T-helper 2 cell treated with Interferon-gamma antibody and Interleukin-4, amounts not matched to agents 100 ng/mL and 5 ng/mL, for 36 hours (primary cell): ENCODE results near the gene VAC14. TPM values are rescaled to one million over a fixed set of nuclear protein-coding genes. Genes with fewer than 3 reads are reported as not detected.
"Not testable (repeated sequence)": the region's sequence is repeated elsewhere in the genome, so short reads cannot be mapped to it uniquely, and the experiment has no call there.

Experiments
- intact Hi-C: fragments of 100-400 bp; cut with micrococcal nuclease; formaldehyde crosslinking; loops from one replicate; pipeline ENCODE4 v1.15.1; 2023
- total RNA-seq: library from RNA; stranded (reverse); gene quantifications from 2 replicates; pipeline ENCODE4 v1.2.3, GENCODE V29; 2022

The VAC14 gene
- total RNA-seq, 1 donor from 2014 or later: 37.3 TPM

DNA sequence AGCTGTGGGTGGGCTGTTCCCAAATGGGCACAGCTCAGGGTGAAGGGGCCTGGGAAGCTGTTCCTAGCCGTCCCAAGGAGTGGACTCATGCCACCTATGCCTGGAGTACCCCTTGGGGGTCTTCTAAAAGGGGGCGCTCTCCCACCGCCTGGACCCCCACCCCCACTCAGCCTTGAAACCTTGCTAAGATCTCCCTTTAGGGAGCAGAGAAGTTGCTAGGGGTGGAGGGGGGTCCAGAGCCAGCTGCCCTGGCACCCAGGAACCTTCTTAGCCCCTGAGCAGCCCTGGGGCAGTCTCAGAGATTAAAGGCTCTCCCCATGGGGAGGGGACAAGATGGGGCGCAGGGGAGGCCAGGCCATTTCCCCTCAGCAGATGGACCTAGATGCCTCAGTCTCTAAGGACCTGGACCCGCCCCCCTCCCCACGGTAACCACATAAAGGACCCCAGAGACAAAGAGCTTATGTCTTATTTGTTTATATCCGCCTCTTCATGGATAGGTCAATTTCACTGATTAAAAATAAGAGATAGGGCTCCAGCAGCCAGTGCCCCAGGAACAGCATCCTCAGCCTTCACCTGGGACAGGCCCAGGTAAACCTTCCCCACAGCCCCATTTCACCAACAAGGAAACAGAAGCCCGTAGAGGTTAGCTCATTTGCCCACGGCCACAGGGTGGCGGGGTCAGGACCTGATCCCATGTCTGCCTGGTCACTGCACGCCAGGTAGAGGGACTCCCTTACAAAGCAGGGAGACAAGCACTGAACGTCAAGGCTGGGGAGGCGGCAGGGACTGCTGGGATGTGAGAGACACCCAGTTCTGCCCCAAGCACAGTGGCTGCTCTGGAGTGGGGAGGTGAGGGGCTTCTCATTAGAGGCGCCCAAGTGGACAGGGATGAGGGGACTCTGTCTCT is 118.5 kb downstream of the VAC14 start:
- intact Hi-C loops: no loop called here

DNA sequence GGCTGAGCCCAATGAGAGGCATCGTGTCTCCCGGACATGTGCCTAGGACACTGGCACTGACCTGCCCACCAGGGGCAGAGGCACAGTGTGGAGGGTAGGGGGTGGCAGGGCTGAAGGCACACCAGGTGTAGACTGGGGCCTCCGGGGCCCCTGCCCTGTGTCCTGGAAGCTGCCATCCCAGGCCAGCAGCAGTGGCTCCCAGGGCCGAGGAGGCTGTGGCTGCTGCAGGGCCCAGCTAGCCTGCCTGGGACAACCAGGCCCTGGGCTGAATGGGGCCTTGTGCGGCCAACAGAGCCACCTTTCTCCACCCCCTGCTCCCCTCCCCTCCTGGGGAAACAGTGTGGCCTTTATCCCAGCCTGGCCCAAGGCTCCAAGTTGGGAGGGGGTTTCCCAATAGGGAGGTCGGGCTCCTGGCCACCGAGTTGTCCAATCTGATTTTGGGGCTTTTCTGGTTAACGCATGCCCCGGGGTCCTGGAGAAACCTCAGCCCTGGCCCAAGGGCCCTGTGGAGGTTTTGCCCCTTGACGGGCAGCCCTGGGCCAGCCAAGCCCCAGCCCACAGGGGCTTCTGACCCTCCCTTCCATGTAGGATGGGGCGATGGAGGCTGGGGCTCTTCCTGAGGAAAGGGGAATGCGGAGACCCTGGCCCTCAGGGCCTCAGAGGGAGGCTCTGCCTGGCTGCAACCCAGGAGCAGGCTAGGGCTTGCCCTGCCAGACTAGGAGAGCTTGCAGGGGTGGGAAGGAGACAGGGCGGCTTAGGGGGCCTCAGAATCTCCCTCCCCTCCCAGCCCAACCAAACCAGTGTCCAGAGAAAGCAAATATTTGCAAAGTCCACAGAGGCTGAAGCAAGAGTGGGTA is 119.3 kb downstream of the VAC14 start:
- intact Hi-C loops: no loop called here

DNA sequence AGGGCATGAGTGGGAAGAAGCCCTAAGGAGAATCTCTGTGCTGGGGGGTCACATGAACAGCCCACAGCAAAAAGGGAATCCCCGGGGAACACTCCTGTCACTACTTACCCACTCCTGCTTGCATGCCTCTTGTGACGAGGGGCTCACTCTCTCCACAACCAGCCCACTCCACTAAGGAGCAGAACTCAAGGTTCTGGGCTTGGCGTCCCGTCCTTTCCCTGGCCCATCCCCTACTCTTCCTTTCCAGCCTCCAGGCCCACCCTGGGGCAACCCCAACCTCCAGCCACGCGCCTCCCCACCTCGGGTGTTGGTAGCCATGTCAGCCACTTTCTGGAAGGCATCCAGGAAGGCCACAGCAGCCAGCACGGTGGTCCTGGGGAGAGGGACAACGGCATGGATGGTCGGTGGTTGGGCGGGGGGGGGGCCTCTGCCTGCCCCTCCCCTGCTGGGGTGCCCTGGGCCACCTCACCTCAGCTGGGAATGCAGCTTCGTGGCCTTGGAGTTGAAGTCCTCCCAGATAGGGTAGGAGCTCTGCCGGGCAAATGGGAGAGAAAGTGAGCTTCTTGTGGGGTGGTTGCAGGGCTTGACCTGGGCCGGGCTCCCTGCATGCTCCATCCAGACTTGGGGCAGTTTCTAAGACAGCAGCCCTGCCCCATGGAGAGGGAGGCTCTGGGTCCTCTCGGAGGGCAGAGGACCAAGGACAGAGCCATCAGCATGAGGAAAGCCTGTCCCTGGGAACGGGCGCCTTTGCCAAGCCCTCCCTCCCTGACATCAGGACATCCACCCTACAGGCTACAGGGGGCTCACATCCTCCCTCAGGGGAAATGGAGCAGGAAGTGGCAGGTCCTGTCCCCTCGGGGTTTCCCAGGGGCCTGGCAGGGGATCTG is 120.2 kb downstream of the VAC14 start:
- intact Hi-C loops: loop anchor here (1.0 kb wide), 1 partner anchor 91 kb away; no protein-coding TSS in a partner anchor

DNA sequence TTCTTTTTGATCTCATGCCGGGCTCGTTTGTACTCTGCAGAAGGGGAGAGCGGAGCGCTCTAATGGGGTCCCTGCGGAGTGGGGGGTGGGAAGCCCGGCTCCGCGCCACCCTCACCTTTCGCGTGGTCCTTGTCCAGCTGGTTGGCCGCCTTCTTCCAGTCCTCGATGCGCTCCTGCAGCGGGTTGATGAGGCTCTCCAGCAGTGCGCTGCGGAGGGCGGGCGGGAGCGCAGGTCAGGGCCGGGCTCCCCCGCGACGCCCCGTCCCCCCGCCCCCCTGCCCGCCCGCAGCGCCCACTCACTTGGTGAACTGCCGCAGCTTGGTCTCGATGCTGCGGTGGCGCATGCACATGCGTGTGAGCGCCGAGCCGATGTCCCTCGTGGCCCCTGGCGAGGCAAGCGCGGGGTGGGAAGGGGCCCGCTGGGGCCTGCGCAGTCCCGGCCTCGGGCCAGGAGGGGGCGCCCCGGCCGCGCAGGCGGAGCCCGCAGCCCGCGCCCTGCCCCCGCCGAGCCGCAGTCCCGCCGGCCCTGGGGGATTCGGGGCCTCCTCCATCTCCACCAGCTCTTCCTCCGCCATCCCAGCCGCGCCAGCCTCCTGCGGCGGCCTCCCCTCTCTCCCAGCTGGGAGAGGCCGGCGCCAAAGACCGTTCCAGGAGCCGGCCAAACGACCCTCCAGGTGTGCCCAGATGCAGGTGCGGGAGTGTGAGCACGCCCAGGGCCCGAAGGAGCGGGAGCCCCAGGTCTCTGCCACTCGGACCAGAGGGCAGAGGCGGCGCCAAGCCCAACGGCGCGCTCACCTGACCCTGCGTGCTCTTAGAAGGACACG is 121.1 kb downstream of the VAC14 start:
- intact Hi-C loops: loop anchor here (1.0 kb wide), 1 partner anchor 91 kb away; no protein-coding TSS in a partner anchor

DNA sequence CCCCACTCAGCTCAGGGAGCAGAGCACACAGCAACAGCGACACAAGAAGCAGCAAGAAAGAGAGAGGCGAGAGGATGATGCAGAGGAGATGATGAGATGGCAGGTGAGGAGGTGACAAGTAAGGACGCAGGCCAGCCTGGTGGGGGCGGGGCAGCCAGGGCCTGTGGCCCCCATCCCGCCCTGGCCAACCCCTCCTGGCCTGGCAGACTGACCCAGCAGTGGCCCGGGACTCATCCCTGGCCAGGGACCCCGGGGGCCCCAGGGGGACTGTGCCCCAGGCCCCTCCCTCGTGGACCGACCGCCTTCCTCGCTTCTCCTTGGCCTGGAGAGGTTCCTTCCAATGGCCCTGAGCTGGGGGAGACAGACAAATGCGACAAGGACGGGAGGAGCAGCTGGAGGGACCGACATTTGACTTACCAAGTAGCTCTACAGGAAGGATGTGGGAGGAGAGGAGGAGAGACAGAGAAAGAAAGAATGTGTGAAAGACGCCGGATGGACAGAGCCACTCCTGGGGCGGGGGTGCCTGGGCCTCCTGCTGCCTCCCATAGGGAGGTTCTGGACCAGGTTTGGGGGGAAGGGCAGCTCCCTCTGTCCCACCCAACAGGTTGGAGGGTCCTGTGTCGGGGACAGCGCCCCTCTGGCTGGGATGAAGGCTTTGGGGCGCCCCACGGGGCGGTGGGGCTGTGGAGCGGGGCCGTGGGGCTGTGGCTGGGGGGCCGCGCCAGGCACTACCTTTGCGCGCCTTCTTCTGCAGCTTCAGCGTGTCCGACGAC is 121.9 kb downstream of the VAC14 start:
- intact Hi-C loops: no loop called here

DNA sequence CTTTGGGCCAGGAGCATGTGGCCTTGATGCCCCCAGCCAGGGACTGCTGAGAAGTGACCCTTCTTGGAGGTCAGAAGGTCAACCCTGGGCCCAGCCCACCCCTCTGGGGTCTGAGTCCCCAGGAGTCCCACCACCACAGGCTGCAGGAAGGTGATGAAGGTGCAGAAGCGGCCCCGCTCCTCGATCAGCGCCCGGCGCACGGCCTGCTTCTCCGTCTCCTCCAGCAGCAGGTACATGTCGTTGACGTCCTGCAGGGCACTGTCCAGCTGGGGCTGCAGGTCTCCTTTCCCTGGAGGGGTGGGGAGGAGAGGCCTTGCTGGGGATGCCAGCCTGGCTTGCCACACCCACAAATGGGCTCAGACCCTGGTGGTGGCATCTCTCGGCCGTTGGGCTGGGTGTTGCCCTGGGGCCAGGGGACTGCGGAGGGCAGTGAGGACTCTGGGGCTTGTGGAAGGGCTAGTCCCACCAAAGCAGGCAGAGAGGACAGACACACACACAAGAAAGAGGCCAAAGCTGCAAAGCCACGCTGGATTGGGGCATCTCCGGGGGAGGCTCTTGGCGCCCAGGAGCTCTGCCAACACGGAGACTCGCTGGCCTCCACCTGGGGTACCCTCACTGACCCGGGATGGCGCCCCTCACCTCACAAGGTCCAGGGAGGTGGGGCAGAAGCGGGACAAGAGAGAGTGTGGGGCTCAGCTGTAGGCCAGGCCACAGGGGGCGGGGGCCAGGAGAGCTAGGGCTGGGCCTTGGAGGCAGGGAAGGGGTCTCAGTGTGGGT is 122.6 kb downstream of the VAC14 start:
- intact Hi-C loops: no loop called here

DNA sequence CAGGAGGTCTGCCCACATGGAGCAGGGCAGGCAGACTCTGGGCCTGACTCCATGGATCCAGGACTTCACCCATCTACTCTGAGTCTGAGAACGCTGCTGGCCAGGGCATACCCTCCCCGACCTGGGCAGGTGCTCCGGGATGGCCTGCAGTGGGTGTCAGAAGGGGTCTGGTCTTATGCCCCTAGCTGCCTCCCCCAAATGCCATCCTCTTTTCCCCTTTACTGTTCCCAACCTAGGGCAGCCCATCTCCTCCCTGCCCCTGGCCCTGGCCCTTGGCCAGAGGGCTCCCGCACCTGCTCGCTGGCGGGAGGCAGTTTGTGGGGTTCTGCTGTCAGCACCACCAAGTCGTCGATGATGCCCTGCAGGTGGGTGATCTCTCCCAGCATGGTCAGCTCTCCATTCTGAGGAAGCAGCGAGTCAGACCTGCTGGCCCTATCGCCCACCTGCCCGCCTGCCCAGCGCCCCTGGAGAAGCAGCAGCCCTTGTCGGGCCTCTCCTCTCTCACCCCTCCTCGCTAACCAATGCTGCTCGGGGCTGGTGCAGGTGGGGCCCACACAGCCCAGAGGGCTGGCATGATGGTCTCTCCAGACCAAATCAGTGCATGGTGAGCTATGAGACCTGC is 123.3 kb downstream of the VAC14 start:
- intact Hi-C loops: no loop called here

DNA sequence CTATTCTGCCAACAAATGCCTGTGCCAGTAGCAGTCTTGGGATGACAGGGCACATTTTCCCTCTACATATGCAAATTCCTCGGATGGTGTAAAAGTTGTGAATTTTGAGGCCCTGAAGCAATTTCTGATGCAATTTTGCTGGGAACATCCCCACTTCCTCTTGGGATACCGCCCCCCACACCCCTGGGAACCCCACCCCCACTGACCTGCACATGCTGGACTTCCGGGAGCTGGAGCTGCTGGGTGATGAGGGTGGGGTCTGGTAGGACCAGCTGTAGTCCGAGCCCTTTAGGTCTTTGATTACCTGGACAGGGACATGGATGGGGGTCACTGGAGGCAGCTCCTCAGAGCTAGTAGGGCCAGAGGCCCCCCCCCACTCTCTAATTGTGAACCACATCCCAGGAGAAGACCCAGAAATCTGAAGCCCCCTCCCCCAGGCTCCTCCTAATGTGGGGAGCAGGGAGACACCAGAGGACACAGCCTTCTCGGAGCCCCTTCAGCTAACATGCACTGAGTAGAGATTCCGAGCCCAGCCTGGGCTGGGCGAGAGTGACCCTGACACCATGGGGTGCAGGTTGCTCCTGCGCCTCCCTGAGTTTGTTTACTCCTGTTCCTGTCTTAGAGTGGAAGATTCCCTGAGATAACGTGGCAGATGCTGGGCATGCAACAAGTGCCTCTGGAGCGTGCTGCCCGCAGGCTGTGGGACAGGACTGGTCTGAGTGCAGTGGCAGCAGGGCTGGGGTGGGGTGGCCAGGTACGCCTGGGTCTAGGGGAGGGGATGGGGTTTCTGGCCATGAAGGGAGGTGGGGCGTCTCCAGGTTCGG is 124.1 kb downstream of the VAC14 start:
- intact Hi-C loops: no loop called here

DNA sequence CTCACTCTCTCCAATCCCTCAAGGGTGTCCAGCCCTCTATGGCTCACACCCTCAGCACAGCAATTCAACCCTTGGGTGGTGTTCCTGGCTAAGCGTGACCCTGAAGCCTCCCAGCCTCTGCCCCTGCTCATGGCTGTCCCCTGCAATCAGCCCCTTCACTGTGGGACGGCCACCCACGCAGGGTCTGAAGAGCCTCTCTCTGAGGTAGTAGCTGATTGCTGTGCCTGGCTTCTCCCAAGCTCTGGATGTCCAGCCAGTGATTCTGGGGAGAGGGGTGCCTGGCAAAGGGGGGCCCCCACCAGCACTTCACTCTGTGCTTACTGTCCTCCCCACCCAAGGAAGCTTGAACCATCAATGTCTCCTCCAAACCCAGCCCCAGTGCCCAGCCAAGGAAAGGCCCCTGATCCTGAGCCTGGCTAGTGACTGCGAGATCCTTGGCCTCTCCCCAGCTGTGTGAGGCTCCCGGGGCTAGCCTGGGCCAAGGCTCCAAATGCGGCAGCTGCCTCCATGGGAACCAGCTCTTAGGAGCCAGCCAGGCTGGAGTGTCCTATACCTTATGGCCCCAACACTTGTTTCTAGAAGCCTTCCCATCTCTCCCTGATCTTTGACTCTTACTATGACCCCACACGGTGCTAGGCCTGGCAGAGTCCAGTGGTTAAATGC is 125.0 kb downstream of the VAC14 start:
- intact Hi-C loops: no loop called here

DNA sequence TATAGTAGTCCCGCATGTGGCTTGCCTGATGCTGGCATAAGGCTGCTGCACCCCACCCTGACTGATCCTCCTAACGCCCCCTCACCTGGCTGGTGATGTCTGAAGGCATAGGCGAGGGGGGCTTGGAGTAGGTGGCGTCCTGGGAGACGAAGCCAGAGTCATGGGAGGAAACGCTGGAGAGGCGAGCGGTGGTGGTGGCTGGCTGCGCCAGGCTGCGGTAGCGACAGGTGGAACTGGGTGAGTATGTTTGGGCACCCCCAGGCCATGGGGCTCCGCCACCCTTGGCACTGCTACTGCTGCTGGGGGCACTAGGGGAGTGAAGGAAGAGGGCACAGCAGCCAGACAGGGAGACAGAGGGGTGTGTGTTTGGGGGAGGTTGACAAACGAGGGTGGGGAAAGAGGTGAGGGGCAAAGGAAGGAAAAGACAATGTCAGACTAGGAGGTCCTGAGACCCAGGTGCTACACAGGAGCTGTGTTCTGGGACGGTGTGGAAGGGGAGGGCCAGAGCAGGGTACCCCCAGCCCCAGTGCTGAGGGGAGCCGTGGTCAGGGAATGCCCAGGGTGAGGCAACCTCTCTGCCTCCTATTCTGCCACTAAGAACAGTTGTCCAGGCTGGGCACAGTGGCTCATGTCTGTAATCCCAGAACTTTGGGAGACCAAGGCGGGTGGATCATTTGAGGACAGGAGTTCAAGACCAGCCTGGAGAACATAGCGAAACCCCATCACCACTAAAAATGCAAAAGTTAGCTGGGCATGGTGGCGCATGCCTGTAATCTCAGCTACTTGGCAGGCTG is 126.5 kb downstream of the VAC14 start:
- intact Hi-C loops: no loop called here

DNA sequence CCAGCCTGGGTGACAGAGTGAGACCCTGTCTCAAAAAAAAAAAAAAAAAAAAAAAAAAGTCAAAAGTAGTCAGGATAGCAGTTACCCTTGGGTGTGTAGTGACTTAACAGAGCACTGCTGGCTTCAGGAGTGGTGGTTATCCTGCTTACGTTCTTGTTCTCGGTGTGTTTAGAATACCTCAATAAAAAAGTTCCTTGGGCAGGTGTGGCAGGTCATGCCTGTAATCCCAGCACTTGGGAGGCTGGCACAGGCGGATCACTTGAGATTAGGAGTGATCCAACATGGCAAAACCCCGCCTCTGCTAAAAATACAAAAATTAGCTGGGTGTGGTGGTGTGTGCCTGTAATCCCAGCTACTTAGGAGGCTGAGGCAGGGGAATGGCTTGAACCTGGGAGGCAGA is 130.0 kb downstream of the VAC14 start:
- intact Hi-C loops: not testable (repeated sequence)

DNA sequence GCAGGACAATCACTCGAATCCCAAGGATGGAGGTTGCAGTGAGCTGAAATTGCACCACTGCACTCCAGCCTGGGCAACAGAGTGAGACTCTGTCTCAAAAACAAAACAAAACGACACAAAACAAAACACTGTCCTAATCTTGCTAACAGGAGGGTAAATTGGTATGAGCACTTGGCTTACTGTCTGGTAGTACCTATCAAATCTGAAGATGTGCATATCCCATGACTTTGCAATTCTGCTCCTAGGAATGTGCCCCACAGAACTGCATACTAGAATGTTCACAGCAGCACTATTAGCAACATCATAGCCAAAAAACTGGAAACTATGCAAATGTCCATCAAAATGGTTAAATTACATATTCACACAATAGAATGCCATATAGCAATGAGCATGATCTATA is 130.8 kb downstream of the VAC14 start:
- intact Hi-C loops: no loop called here

DNA sequence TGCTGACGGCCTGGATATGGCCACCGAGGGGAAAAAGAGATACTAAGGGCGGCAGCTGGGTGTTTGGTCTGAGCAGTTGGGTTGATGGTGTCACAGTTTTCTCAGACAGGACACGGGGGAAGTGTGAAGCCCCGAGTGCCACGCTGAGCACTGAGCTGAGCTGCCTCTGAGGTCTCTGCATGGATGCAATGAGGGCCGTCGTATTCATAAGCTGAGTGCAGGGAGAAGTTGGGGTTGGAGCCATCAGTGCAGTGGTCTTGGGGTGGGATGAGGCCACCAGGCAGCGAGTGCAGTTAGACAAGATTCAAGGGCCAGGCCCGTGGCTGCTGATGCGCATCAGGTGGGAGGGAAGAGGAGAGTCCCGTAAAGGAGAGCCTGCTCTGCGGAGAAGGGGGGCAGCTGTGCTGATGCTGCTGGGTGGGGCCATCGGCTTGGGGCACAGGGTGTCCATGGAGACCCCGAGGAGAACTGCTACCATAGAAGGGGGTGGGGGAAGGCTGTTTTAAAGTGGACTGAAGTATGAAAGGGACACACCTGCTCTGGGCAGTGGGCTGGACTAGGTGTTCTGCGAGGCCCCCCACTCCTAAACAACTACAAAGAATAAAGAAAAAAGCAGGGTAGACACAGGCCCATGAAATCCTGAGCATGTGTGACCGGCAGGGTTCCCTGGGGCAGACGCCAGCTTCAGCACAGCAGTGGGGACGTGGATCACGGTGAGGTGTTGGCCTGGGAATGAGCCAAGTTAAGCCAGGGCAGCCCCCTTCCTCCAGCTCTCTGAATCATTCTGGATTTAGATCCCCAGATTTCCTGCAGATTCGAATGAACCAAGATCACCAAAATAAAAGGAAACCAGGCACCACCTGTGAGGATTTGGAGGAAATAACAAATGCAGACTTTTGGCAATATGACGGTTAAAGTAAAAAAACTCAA is 134.9 kb downstream of the VAC14 start:
- intact Hi-C loops: no loop called here

DNA sequence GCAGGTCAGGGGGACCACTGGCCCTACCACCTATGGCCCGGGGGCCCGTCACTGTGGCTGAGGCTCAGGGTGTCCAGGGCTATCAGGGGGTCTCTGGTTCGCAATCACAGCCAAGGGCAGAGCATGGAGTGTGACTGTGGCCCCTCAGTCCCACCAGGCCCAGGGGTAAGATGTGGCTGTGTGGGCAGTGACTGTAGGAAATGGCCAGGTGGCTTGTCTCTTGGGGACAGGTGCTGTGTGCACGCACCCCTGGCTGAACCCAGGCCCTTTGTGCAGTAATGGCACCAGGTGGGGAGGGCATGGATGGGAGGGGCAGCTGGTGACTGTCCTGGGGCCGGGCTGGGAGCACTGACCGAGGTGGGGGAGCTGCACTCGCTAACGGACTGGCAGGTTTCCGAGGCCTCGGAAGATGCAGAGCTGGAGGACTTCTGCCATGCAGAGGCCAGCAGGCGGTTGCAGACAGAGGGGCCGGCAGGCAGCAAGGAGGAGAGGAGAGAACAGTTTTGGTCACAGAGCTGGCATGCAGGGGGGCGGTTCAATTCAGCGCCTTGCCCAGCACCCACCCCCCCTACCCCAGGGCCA is 135.8 kb downstream of the VAC14 start:
- intact Hi-C loops: no loop called here
